Measurements from ENCODE around the gene NABP2. TPM values are rescaled to one million over a fixed set of nuclear protein-coding genes. Genes with fewer than 3 reads are reported as not detected.

NABP2 gene
- total RNA-seq, 1 donor from 2014 or later, result 86.8 TPM

DNA sequence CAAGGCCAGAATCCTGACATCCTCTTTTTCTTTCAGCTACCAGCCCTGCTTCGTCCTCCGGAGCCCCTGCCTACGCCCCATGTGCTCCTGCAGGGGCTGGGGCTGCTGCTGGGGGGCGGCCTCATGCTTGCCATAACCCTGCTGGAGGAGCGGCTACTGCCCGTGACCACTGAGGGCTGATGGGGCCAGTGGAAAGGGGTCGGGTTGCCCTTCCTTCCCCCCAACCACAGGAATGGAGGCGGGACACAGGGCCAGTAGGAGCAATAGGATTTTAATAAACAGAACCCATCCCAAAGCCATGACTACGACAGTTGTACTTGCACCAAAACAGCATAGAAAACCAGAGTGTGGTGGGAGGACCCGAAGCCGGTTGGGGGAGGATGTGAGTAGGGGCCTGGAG, 13.4 kb downstream of the NABP2 start:
- intact Hi-C loops (cut with micrococcal nuclease), result no loop called here
- Mint-ChIP-seq H3K9me3 (no peaks in the 10 kb centered on the region), H3K27me3 (ENCODE audit: low read depth) (no peaks in the 10 kb centered on the region), H3K4me3 (ENCODE audit: low read depth) (no peak overlapping the region), H3K4me1 (ENCODE audit: low read depth) (peaks cover 2% of the 10 kb centered on the region), H3K27ac (no peak overlapping the region), H3K36me3 (ENCODE audit: low read depth) (peaks cover 24% of the 10 kb centered on the region)
- DNase-seq (ENCODE audit: low spot score), result no peak

GRCh38 chr12:56241424-56242303, 17.5 kb downstream of the NABP2 start:
- intact Hi-C loops (cut with micrococcal nuclease), result no loop called here
- Mint-ChIP-seq H3K9me3 (no peaks in the 10 kb centered on the region), H3K27me3 (ENCODE audit: low read depth) (no peaks in the 10 kb centered on the region), H3K27ac (no peak overlapping the region), H3K4me1 (ENCODE audit: low read depth) (peaks cover 2% of the 10 kb centered on the region), H3K4me3 (ENCODE audit: low read depth) (no peak overlapping the region), H3K36me3 (ENCODE audit: low read depth) (peaks cover 48% of the 10 kb centered on the region)
- DNase-seq (ENCODE audit: low spot score), result no peak

DNA sequence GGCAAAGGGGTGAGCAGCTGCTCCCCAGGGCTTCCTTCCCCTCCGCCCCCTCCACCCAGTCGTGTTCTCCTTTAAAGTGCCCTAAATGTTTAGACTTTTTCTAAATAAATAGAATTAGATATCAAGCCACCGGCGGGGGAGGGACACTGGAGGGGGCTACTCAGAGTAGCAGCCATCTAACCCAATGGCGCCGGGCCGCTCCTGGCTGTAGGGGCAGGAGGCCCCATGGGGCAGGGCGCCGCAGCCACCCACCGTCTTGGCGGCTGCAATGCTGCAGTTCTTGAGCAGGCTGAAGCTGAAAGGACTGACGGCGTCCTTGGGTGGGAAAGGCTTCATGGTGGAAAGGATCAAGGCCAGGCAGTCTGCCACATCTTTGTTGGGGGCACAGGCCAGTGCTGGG, 18.8 kb downstream of the NABP2 start:
- DNase-seq (ENCODE audit: low spot score), result no peak
- Mint-ChIP-seq H3K9me3 (no peaks in the 10 kb centered on the region), H3K4me3 (ENCODE audit: low read depth) (no peak overlapping the region), H3K4me1 (ENCODE audit: low read depth) (peaks cover 2% of the 10 kb centered on the region), H3K27ac (no peak overlapping the region), H3K36me3 (ENCODE audit: low read depth) (peaks cover 56% of the 10 kb centered on the region), H3K27me3 (ENCODE audit: low read depth) (no peaks in the 10 kb centered on the region)
- intact Hi-C loops (cut with micrococcal nuclease), result no loop called here

DNA sequence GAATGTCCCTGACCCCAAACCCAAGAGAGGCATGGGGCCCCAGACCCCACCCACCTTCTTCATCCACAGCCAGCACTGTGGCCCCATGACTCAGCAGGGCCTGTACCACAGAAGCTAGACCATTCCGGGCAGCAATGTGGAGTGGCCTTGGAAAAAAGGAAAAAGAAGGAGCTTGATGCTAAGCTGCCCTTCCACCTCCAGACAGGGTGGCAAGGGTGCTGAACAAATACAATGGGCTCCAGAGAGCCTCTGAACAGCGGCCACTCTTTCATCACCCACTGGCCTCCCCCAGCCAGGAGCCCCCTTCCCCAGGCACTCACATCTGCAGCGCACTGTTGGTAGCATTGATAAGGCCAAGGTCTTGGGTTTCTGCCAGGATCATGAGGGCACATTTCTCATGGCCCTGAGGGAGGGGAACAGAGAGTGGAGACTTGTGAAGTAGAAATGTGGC, 19.6 kb downstream of the NABP2 start:
- H3K36me3 Mint-ChIP-seq (ENCODE audit: low read depth), result peaks cover 56% of the 10 kb centered on the region
- H3K27me3 Mint-ChIP-seq (ENCODE audit: low read depth), result no peaks in the 10 kb centered on the region
- DNase-seq (ENCODE audit: low spot score), result no peak
- H3K27ac Mint-ChIP-seq, result no peak overlapping the region
- peaks cover 2% of the 10 kb centered on the region for H3K4me1 Mint-ChIP-seq (ENCODE audit: low read depth)
- H3K9me3 Mint-ChIP-seq, result no peaks in the 10 kb centered on the region
- no peak overlapping the region for H3K4me3 Mint-ChIP-seq (ENCODE audit: low read depth)
- intact Hi-C loops (cut with micrococcal nuclease), result no loop called here

- H3K9me3 Mint-ChIP-seq, result no peaks in the 10 kb centered on the region
- no peak overlapping the region for H3K27ac Mint-ChIP-seq
- peaks cover 2% of the 10 kb centered on the region for H3K4me1 Mint-ChIP-seq (ENCODE audit: low read depth)
- H3K4me3 Mint-ChIP-seq (ENCODE audit: low read depth), result no peak overlapping the region
- H3K36me3 Mint-ChIP-seq (ENCODE audit: low read depth), result peaks cover 61% of the 10 kb centered on the region
- intact Hi-C loops (cut with micrococcal nuclease), result no loop called here
- DNase-seq (ENCODE audit: low spot score), result no peak
- no peaks in the 10 kb centered on the region for H3K27me3 Mint-ChIP-seq (ENCODE audit: low read depth)
These were observed 20.4 kb downstream of the NABP2 start for GRCh38 chr12:56244494-56244893.

GRCh38 chr12:56247923-56248322, 23.8 kb downstream of the NABP2 start:
- no peaks in the 10 kb centered on the region for H3K4me1 Mint-ChIP-seq (ENCODE audit: low read depth)
- H3K27me3 Mint-ChIP-seq (ENCODE audit: low read depth), result no peaks in the 10 kb centered on the region
- H3K9me3 Mint-ChIP-seq, result no peaks in the 10 kb centered on the region
- peaks cover 54% of the 10 kb centered on the region for H3K36me3 Mint-ChIP-seq (ENCODE audit: low read depth)
- H3K4me3 Mint-ChIP-seq (ENCODE audit: low read depth), result no peak overlapping the region
- no peak for DNase-seq (ENCODE audit: low spot score)
- intact Hi-C loops (cut with micrococcal nuclease), result no loop called here
- H3K27ac Mint-ChIP-seq, result no peak overlapping the region

DNA sequence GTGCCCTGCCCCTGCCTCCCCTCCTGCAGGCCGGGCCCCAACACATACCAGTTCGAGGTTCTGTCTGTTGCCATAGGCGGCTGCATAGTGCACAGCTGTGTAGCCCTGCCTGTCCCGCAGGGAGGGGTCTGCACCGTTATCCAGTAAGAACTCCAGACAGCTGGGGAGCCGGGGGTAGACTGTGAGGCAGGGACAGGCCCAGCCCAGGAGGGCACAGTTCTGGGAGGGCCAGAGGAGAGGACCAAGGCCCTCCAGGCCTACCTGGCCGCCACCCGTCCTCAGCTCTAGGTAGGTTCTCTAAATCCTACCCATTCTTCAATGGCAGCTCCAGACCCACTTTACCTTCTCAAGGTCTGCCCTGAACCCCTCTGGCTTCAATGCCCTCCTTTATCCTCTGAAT, 24.6 kb downstream of the NABP2 start:
- Mint-ChIP-seq H3K27me3 (ENCODE audit: low read depth) (no peaks in the 10 kb centered on the region), H3K36me3 (ENCODE audit: low read depth) (peaks cover 56% of the 10 kb centered on the region), H3K4me1 (ENCODE audit: low read depth) (no peaks in the 10 kb centered on the region), H3K27ac (no peak overlapping the region), H3K9me3 (no peaks in the 10 kb centered on the region), H3K4me3 (ENCODE audit: low read depth) (no peak overlapping the region)
- no peak for DNase-seq (ENCODE audit: low spot score)
- intact Hi-C loops (cut with micrococcal nuclease), result no loop called here

GRCh38 chr12:56252649-56253048, 28.5 kb downstream of the NABP2 start:
- Mint-ChIP-seq H3K4me3 (ENCODE audit: low read depth) (no peak overlapping the region), H3K27ac (no peak overlapping the region), H3K4me1 (ENCODE audit: low read depth) (peaks cover 5% of the 10 kb centered on the region), H3K36me3 (ENCODE audit: low read depth) (peaks cover 49% of the 10 kb centered on the region), H3K9me3 (no peaks in the 10 kb centered on the region), H3K27me3 (ENCODE audit: low read depth) (no peaks in the 10 kb centered on the region)
- no peak for DNase-seq (ENCODE audit: low spot score)
- intact Hi-C loops (cut with micrococcal nuclease), result no loop called here

- no peak for DNase-seq (ENCODE audit: low spot score)
- Mint-ChIP-seq H3K27ac (no peak overlapping the region), H3K4me1 (ENCODE audit: low read depth) (peaks cover 5% of the 10 kb centered on the region), H3K9me3 (no peaks in the 10 kb centered on the region), H3K4me3 (ENCODE audit: low read depth) (no peak overlapping the region), H3K36me3 (ENCODE audit: low read depth) (peaks cover 47% of the 10 kb centered on the region), H3K27me3 (ENCODE audit: low read depth) (no peaks in the 10 kb centered on the region)
- intact Hi-C loops (cut with micrococcal nuclease), result no loop called here
These were observed 28.9 kb downstream of the NABP2 start for GRCh38 chr12:56253091-56253490.

- intact Hi-C loops (cut with micrococcal nuclease), result loop anchor here (2.0 to 5.0 kb wide), 2 partner anchors 63 to 138 kb away; partner anchors contain the start of genes RPL41 and ZC3H10
- Mint-ChIP-seq H3K27ac (no peak overlapping the region), H3K4me1 (ENCODE audit: low read depth) (peaks cover 11% of the 10 kb centered on the region), H3K36me3 (ENCODE audit: low read depth) (peaks cover 42% of the 10 kb centered on the region), H3K4me3 (ENCODE audit: low read depth) (no peak overlapping the region), H3K27me3 (ENCODE audit: low read depth) (no peaks in the 10 kb centered on the region), H3K9me3 (no peaks in the 10 kb centered on the region)
- no peak for DNase-seq (ENCODE audit: low spot score)
These were observed 31.5 kb downstream of the NABP2 start for GRCh38 chr12:56255671-56256070.

DNA sequence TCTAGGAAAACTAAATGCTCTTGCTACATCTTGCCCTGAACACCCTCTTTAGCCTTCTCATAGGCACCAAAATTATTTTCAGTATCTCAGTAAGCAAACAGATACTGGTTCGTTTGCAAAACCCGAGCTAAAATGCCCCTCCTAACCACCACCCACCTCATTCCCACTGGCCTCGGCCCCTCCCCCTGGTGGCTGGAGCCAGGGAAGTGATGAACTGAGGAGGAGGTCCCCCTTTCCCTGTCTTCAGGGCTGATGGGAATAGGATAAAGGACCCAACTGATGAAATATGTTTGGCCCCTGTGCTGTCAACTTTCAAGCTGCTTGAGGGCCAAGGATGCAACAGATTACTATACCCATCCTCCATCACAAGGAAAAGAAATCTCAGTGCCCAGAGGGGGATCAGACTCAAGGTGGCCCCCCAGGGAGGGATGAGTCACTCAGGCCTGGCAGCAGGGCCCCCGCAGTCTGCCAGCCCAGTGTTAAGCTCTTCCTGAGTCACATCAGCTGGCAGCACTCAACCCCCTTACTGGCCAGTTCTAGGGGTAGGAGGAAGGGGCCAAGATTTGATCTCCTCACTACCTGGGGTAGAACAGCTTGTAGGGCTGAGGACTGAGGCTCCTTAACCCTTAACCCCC, 32.3 kb downstream of the NABP2 start:
- no peak overlapping the region for H3K27ac Mint-ChIP-seq
- H3K27me3 Mint-ChIP-seq (ENCODE audit: low read depth), result no peaks in the 10 kb centered on the region
- intact Hi-C loops (cut with micrococcal nuclease), result loop anchor here (2.0 to 5.0 kb wide), 2 partner anchors 64 to 139 kb away; partner anchors contain the start of genes RPL41 and ZC3H10
- no peaks in the 10 kb centered on the region for H3K9me3 Mint-ChIP-seq
- H3K4me3 Mint-ChIP-seq (ENCODE audit: low read depth), result peak overlapping the region; percentile 86
- no peak for DNase-seq (ENCODE audit: low spot score)
- peaks cover 11% of the 10 kb centered on the region for H3K4me1 Mint-ChIP-seq (ENCODE audit: low read depth)
- peaks cover 41% of the 10 kb centered on the region for H3K36me3 Mint-ChIP-seq (ENCODE audit: low read depth)

- intact Hi-C loops (cut with micrococcal nuclease), result loop anchor here (2.0 to 5.0 kb wide), 2 partner anchors 64 to 140 kb away; partner anchors contain the start of genes RPL41 and ZC3H10
- H3K27ac Mint-ChIP-seq, result peak overlapping the region; percentile 3
- H3K27me3 Mint-ChIP-seq (ENCODE audit: low read depth), result no peaks in the 10 kb centered on the region
- no peaks in the 10 kb centered on the region for H3K9me3 Mint-ChIP-seq
- H3K36me3 Mint-ChIP-seq (ENCODE audit: low read depth), result peaks cover 35% of the 10 kb centered on the region
- no peak for DNase-seq (ENCODE audit: low spot score)
- H3K4me3 Mint-ChIP-seq (ENCODE audit: low read depth), result peak overlapping the region; percentile 86
- H3K4me1 Mint-ChIP-seq (ENCODE audit: low read depth), result peaks cover 11% of the 10 kb centered on the region
These were observed 32.9 kb downstream of the NABP2 start for GRCh38 chr12:56257071-56257470.
